Hepatocyte (in vitro differentiated cells): Measurements from ENCODE around the gene CTLA4.

Experiments
- CTCF ChIP-seq: fragments of 200-600 bp; sonication (generic); IDR thresholded peaks from 2 replicates; pipeline ENCODE4 v1.5.1; 2016; ENCODE audit warnings: antibody characterized with exemption, mild to moderate bottlenecking; ENCODE audit not compliant: poor library complexity
- EZH2 ChIP-seq: fragments of 200-600 bp; sonication (generic); IDR thresholded peaks from 2 replicates; pipeline ENCODE4 v1.6.1; 2016; ENCODE audit warnings: antibody characterized with exemption, mild to moderate bottlenecking, borderline replicate concordance

GRCh38 chr2:203869223-203870042 lies 1.9 kb downstream of the CTLA4 start:
- TF ChIP-seq CTCF (no peak), EZH2 (no peak)
